Islet of Langerhans (tissue), 1 donor: ENCODE measurements around the gene SCYGR1.
"Not testable (repeated sequence)": the region's sequence is repeated elsewhere in the genome, so short reads cannot be mapped to it uniquely, and the experiment has no call there.

Experiments used
- FAIRE-seq: peaks from one replicate; lab custom pipeline; 2011; peaks lifted over from hg19 to GRCh38; lab: Jason Lieb, UNC

Gene SCYGR1

GRCh38 chr2:227370092-227370491 lies 17.7 kb downstream of the SCYGR1 start:
- FAIRE-seq: no peak

GRCh38 chr2:227368574-227368973 lies 19.2 kb downstream of the SCYGR1 start:
- FAIRE-seq: no peak

- no peak for FAIRE-seq
Observed at GRCh38 chr2:227367427-227367795, 20.3 kb downstream of the SCYGR1 start.

- no peak for FAIRE-seq
Observed at GRCh38 chr2:227366769-227367426, 20.9 kb downstream of the SCYGR1 start.

- no peak for FAIRE-seq
Observed at GRCh38 chr2:227365833-227366232, 21.9 kb downstream of the SCYGR1 start.

- not testable (repeated sequence) for FAIRE-seq
Observed at GRCh38 chr2:227364585-227365263, 23.0 kb downstream of the SCYGR1 start.

- no peak for FAIRE-seq
Observed at GRCh38 chr2:227363756-227364155, 24.0 kb downstream of the SCYGR1 start.

- no peak for FAIRE-seq
Observed at GRCh38 chr2:227360351-227360750, 27.4 kb downstream of the SCYGR1 start.

- no peak for FAIRE-seq
Observed at GRCh38 chr2:227351639-227352038, 36.1 kb downstream of the SCYGR1 start.

- no peak for FAIRE-seq
Observed at GRCh38 chr2:227349989-227350612, 37.6 kb downstream of the SCYGR1 start.

GRCh38 chr2:227348324-227348723 lies 39.4 kb downstream of the SCYGR1 start:
- no peak for FAIRE-seq

- FAIRE-seq: peak; percentile 9
Observed at GRCh38 chr2:227347117-227347516, 40.6 kb downstream of the SCYGR1 start.

- FAIRE-seq: peak; percentile 24
Observed at GRCh38 chr2:227344231-227344630, 43.5 kb downstream of the SCYGR1 start.

GRCh38 chr2:227341553-227341952 lies 46.2 kb downstream of the SCYGR1 start:
- FAIRE-seq: no peak

- no peak for FAIRE-seq
Observed at GRCh38 chr2:227340106-227340505, 47.6 kb downstream of the SCYGR1 start.

GRCh38 chr2:227339098-227339599 lies 48.6 kb downstream of the SCYGR1 start:
- FAIRE-seq: peak; percentile 78
